HUES64 (cell line): Measurements from ENCODE around the gene HAP1.

ENCODE experiments used
- H3K27ac ChIP-seq: 2 replicates; pipeline ENCODE4 v1.7.0; 2013; ENCODE audit warnings: low read depth, low read length, inconsistent platforms
- H3K27me3 ChIP-seq: 2 replicates; pipeline ENCODE4 v1.6.1; 2013; ENCODE audit warnings: mild to moderate bottlenecking, low read length; ENCODE audit not compliant: insufficient read depth
- H3K36me3 ChIP-seq: 2 replicates; pipeline ENCODE4 v1.6.1; 2013; ENCODE audit warnings: mild to moderate bottlenecking, low read length; ENCODE audit not compliant: insufficient read depth
- H3K4me1 ChIP-seq: 2 replicates; pipeline ENCODE4 v1.6.1; 2013; ENCODE audit warnings: mild to moderate bottlenecking, low read length, moderate library complexity; ENCODE audit not compliant: insufficient read depth
- H3K4me3 ChIP-seq: 2 replicates; pipeline ENCODE4 v1.5.1; 2013; ENCODE audit warnings: mild to moderate bottlenecking, low read length, moderate library complexity
- H3K9ac ChIP-seq: 2 replicates; pipeline ENCODE4 v1.6.1; 2013; ENCODE audit warnings: mild to moderate bottlenecking, low read depth, low read length
- H3K9me3 ChIP-seq: 2 replicates; pipeline ENCODE4 v1.6.1; 2013; ENCODE audit warnings: low read depth, low read length; ENCODE audit not compliant: insufficient read depth
- WGBS: fragments of 150-250, 120-280 bp; methylation state at CpG from one replicate; pipeline ENCODE4 v1.1.7; 2013; ENCODE audit warnings: missing lambda C conversion rate; 5-methylcytosine and 5-hydroxymethylcytosine counted together

HAP1 gene

GRCh38 chr17:41738077-41738800 lies 3.8 kb upstream of the HAP1 start:
- Histone ChIP-seq H3K36me3 (no peaks in the 10 kb centered on the region), H3K4me1 (peaks cover 4% of the 10 kb centered on the region), H3K4me3 (no peak overlapping the region), H3K27me3 (peaks cover 47% of the 10 kb centered on the region), H3K9ac (peak overlapping the region; percentile 68), H3K27ac (peak overlapping the region; percentile 53; the same call in 1 of the 2 replicates), H3K9me3 (no peaks in the 10 kb centered on the region)
- 21% methylated on average over 10 of the region's 10 CpGs for WGBS

GRCh38 chr17:41737680-41738023 lies 3.2 kb upstream of the HAP1 start:
- Histone ChIP-seq H3K9ac (no peak overlapping the region), H3K27ac (no peak overlapping the region), H3K4me3 (no peak overlapping the region), H3K36me3 (no peaks in the 10 kb centered on the region), H3K9me3 (no peaks in the 10 kb centered on the region), H3K27me3 (peaks cover 53% of the 10 kb centered on the region), H3K4me1 (peaks cover 4% of the 10 kb centered on the region)
- 46% methylated on average over 5 of the region's 5 CpGs for WGBS

- Histone ChIP-seq H3K4me3 (no peak overlapping the region), H3K36me3 (no peaks in the 10 kb centered on the region), H3K4me1 (peaks cover 4% of the 10 kb centered on the region), H3K9me3 (no peaks in the 10 kb centered on the region), H3K27ac (no peak overlapping the region), H3K9ac (no peak overlapping the region), H3K27me3 (peaks cover 58% of the 10 kb centered on the region)
- 73% methylated on average over 17 of the region's 17 CpGs for WGBS
Measured at GRCh38 chr17:41736983-41737679, 2.7 kb upstream of the HAP1 start.

GRCh38 chr17:41735744-41736143 lies 1.3 kb upstream of the HAP1 start:
- no peaks in the 10 kb centered on the region for H3K36me3 ChIP-seq
- no peak overlapping the region for H3K27ac ChIP-seq
- H3K9ac ChIP-seq = no peak overlapping the region
- peaks cover 70% of the 10 kb centered on the region for H3K27me3 ChIP-seq
- no peaks in the 10 kb centered on the region for H3K9me3 ChIP-seq
- no peak overlapping the region for H3K4me3 ChIP-seq
- WGBS = 93% methylated on average over 4 of the region's 4 CpGs
- peaks cover 4% of the 10 kb centered on the region for H3K4me1 ChIP-seq

GRCh38 chr17:41734949-41735313 lies 488 bp upstream of the HAP1 start:
- Histone ChIP-seq H3K36me3 (no peaks in the 10 kb centered on the region), H3K4me3 (peak overlapping the region; percentile 72), H3K9ac (peak overlapping the region; percentile 91), H3K27me3 (peaks cover 70% of the 10 kb centered on the region), H3K4me1 (peaks cover 4% of the 10 kb centered on the region), H3K27ac (no peak overlapping the region), H3K9me3 (no peaks in the 10 kb centered on the region)
- WGBS = 3% methylated on average over 23 of the region's 23 CpGs

GRCh38 chr17:41733348-41734138 lies 900 bp downstream of the HAP1 start:
- Histone ChIP-seq H3K4me3 (peak overlapping the region; percentile 72), H3K27ac (no peak overlapping the region), H3K9ac (no peak overlapping the region), H3K36me3 (no peaks in the 10 kb centered on the region), H3K9me3 (no peaks in the 10 kb centered on the region), H3K27me3 (peaks cover 70% of the 10 kb centered on the region), H3K4me1 (peaks cover 4% of the 10 kb centered on the region)
- 13% methylated on average over 32 of the region's 40 CpGs for WGBS

GRCh38 chr17:41731836-41732235 lies 2.6 kb downstream of the HAP1 start:
- Histone ChIP-seq H3K4me3 (no peak overlapping the region), H3K27me3 (peaks cover 59% of the 10 kb centered on the region), H3K36me3 (no peaks in the 10 kb centered on the region), H3K9ac (no peak overlapping the region), H3K27ac (no peak overlapping the region), H3K9me3 (no peaks in the 10 kb centered on the region), H3K4me1 (no peaks in the 10 kb centered on the region)
- WGBS = 68% methylated on average over 2 of the region's 3 CpGs

- H3K4me1 ChIP-seq = no peaks in the 10 kb centered on the region
- no peaks in the 10 kb centered on the region for H3K36me3 ChIP-seq
- no peak overlapping the region for H3K27ac ChIP-seq
- 52% methylated on average over 4 of the region's 4 CpGs for WGBS
- H3K4me3 ChIP-seq = no peak overlapping the region
- H3K9ac ChIP-seq = no peak overlapping the region
- peaks cover 46% of the 10 kb centered on the region for H3K27me3 ChIP-seq
- no peaks in the 10 kb centered on the region for H3K9me3 ChIP-seq
Measured at GRCh38 chr17:41730479-41730878, 4.0 kb downstream of the HAP1 start.

- 74% methylated on average over 12 of the region's 12 CpGs for WGBS
- Histone ChIP-seq H3K36me3 (no peaks in the 10 kb centered on the region), H3K9me3 (no peaks in the 10 kb centered on the region), H3K9ac (no peak overlapping the region), H3K4me3 (no peak overlapping the region), H3K4me1 (no peaks in the 10 kb centered on the region), H3K27me3 (peaks cover 21% of the 10 kb centered on the region), H3K27ac (no peak overlapping the region)
Measured at GRCh38 chr17:41728056-41728455, 6.4 kb downstream of the HAP1 start.

- Histone ChIP-seq H3K27ac (no peak overlapping the region), H3K4me3 (no peak overlapping the region), H3K27me3 (no peaks in the 10 kb centered on the region; the same call in 1 of the 2 replicates), H3K36me3 (no peaks in the 10 kb centered on the region), H3K9ac (no peak overlapping the region), H3K9me3 (no peaks in the 10 kb centered on the region), H3K4me1 (no peaks in the 10 kb centered on the region)
- 88% methylated on average over 5 of the region's 5 CpGs for WGBS
Measured at GRCh38 chr17:41725134-41725533, 9.3 kb downstream of the HAP1 start.

GRCh38 chr17:41724476-41725050 lies 9.9 kb downstream of the HAP1 start:
- 89% methylated on average over 16 of the region's 17 CpGs for WGBS
- Histone ChIP-seq H3K27ac (no peak overlapping the region), H3K9me3 (no peaks in the 10 kb centered on the region), H3K9ac (no peak overlapping the region), H3K27me3 (no peaks in the 10 kb centered on the region; the same call in 1 of the 2 replicates), H3K4me3 (no peak overlapping the region), H3K36me3 (no peaks in the 10 kb centered on the region), H3K4me1 (no peaks in the 10 kb centered on the region)
